CD4-positive, alpha-beta T cell treated with Interleukin-12 subunit alpha and Interleukin-12 subunit beta, for 1 hour (primary cell): Measurements from ENCODE around the gene S1PR4.
A peak's percentile ranks its signal among the peaks of the same experiment; 100 is the strongest.
"Not testable (repeated sequence)": the region's sequence is repeated elsewhere in the genome, so short reads cannot be mapped to it uniquely, and the experiment has no call there.

ENCODE experiments used
- DNase-seq: peaks from one replicate; pipeline ENCODE4 v3.0.0-alpha.2; 2020

The S1PR4 gene

DNA sequence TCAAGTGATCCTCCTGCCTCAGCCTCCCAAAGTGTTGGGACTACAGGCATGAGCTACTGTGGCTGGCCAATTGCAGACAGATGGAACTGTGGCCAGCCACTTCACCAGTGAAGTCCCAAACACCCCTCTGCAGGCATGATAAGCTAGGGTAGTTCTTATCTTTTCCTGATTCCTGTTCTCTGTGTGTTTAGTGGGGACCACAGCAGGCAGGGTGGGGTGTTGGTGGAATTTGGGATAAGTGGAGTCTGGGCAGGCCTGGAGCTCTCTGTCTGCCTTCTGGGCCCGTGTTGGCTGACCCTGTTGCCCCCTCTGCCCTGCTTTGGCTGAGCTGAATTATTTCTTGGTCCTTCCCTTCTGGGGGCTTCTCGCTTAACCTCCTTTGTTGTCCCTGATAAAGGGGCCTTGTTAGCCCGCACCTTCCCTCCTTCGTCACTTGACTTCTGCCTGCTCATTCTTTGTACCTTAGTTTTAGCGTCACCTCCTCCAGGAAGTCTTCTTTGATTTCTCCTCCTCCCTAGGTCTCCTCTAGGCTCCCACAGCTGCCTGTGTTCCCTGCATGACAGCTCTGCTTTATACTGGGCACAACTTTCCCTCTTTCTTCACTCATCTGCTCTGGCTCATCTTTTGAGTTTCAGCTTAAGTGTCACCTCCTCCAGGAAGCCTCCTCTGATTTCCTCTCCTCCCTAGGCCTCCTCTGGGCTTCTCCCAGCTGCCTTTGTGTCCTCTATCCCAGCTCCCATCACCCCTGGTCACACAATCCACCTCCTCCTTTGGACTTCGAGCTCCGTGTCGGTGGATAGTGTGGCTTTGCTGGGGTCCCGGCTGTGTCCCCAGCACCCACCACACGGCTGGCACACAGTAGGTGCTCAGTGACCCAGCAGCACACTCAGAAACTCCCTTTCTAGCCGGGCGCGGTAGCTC lies 5.4 kb downstream of the S1PR4 start:
- DNase-seq = no peak

DNA sequence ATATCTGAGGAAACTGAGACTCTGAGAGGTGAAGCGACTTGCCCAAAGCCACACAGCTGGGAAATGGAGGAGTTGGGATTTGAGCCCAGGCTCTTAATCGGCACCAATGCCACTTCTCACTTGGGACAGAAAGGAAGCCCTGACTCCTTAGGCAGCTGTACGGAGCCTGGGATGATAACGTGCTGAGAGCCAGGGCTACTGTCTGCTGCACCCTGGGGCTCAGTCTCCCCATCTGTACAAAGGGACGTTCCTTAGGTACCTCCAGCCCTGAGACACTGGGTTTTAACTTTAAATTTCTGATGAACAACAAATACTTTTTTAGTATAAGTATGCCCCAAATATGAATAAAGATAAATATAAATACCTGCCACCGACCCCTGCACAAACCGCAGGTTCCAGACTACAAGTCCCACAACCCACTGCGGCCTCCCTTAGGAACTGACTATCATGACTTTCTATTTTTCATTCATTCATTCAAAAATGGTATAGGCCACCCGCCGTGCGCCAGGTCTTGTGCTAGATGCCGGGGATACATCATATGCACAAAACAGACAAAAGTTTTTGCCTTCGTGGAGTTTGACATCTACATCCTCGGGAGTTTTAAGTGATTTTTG lies 6.4 kb downstream of the S1PR4 start:
- DNase-seq = no peak

DNA sequence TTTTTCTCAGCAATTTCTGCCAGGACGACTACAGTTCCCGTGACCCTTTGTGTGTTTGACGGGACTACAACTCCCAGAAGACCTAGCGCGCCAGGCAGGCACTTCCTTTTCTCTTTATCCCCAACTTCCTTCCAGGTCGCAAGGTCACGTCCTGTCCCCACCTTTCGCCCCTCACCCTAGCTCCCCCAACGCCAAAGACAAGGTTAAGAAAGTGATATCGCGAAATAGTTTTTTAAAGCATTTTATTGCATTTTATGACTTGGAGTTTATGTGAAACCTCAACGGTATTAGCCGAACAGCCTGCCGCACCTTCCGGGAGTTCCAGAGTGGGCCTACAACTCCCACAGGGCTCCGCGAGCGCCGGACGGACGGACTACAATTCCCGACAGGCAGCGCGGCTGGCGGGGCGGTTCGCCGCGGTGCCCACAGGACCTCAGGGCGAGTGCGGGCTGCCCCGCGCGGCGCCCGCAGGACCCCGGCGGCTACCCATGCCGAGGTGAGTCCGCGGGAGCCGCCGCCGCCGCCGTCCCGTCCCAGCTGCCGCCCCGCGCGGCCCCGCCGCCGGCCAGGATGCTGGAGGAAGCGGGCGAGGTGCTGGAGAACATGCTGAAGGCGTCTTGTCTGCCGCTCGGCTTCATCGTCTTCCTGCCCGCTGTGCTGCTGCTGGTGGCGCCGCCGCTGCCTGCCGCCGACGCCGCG lies 7.0 kb downstream of the S1PR4 start, which contains the start of gene NCLN:
Gene NCLN (plus strand): TSS at position 470 of the 699 bp plus-strand sequence. CDS start 101 bp downstream, at position 571.
- peak; percentile 95 for DNase-seq

DNA sequence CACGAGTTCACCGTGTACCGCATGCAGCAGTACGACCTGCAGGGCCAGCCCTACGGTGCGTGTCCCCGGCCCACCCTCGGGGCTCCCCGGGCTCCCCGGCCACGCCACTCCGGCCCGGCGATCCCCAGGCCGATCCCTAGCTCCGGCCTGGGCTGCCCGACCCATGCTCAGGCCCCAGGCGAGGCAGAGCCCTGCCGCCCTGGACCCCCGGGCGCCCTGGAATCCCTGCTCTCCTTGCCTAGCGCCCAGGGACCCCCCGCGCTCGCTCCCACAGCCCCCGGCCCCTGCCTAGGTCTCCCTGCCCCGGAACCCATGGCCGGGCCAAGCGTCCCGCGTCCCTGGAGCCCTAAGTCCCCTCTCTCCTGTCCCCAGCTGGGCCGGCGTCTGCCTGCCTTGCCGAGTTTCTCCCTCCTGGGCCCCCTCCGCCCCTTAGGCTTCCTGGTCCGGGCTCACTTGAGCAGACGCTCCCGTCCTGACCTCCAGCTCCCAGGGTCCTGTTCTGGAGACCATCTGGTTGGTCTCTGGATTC lies 7.7 kb downstream of the S1PR4 start:
- no peak for DNase-seq

GRCh38 chr19:3186891-3187661 lies 8.5 kb downstream of the S1PR4 start:
- DNase-seq = no peak

- no peak for DNase-seq
Measured at GRCh38 chr19:3187662-3188511, 9.3 kb downstream of the S1PR4 start.

- DNase-seq = no peak
Measured at GRCh38 chr19:3188627-3189596, 10.3 kb downstream of the S1PR4 start.

- no peak for DNase-seq
Measured at GRCh38 chr19:3189702-3190469, 11.3 kb downstream of the S1PR4 start.

DNA sequence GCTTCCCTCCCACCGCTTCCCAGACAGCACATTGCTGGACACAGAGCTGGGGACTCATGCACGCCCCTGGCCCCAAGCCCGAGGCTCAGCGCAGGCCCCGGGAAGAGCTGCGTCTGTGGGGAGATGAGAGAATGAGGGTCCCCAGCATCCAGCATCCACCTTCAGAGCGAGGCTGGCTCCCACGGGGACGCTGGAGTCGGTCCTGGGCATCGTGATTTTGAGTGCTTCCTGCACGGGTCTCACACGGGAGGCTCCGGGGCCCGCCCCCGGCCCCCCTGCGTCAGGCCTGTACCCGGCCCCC lies 11.9 kb downstream of the S1PR4 start:
- no peak for DNase-seq

GRCh38 chr19:3190921-3191805 lies 12.6 kb downstream of the S1PR4 start:
- no peak for DNase-seq

GRCh38 chr19:3191806-3192104 lies 13.2 kb downstream of the S1PR4 start:
- DNase-seq = not testable (repeated sequence)

DNA sequence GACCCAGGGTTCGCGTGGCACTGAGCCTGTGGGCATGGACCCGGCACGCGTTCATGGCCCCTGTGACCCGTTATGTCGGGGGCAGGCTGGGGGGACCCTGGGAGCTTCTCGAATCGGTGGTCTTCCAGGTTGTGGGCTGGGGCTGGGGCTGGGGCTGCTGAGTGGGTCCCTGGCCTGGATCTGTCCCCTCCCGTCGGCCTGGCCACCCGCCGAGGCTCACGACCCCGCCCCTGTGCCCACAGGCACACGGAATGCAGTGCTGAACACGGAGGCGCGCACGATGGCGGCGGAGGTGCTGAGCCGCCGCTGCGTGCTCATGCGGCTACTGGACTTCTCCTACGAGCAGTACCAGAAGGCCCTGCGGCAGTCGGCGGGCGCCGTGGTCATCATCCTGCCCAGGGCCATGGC lies 13.7 kb downstream of the S1PR4 start:
- no peak for DNase-seq

- no peak for DNase-seq
Measured at GRCh38 chr19:3192684-3193083, 14.1 kb downstream of the S1PR4 start.

DNA sequence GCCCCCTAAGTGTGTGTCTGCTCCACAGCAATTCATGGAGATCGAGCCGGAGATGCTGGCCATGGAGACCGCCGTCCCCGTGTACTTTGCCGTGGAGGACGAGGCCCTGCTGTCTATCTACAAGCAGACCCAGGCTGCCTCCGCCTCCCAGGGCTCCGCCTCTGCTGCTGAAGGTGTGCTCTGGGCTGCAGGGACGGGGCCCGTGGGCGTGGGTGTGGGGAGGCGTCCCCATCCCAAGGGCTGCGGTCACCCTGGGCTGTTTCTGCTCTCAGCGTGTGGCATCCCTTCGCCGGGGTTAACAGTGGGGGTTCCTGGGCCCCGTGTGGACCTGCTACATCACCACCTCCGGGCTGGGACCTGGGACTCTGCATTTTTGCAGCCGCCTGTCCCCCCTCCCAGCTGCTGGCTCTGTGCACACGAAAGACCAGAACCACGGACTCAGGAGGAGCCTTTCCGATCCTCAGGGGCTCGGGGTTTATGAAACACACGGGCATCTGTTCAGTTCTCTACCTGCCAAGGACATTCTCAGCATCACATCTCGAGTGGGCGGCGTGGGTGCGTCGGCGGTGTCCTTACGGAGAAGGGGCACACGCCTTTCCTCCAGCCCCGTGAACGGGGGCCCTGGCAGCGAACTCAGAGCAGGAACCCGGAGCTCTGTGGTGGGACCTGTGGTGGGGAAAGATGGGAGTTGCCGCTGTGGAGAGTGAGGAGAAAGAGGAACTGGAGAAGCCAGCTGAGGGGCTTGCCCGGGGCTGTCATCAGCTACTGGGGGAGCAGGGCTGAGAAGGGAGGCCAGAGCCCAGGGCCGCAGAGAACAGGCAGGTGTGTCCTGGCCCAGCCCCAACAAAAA lies 14.9 kb downstream of the S1PR4 start:
- no peak for DNase-seq

- DNase-seq = no peak
Measured at GRCh38 chr19:3194106-3195087, 15.8 kb downstream of the S1PR4 start.
